ENCODE measurements around the gene PNMA8B. TPM values are rescaled to one million over a fixed set of nuclear protein-coding genes. Genes with fewer than 3 reads are reported as not detected.

PNMA8B gene
- not detected in 5 replicates for total RNA-seq (2022; extraction: Qiagen RNA extraction)

GRCh38 chr19:46495786-46496099 is at the start of gene PNMA8B:
TSS of gene PNMA8B (minus strand) at chr19:46495867. CDS start at chr19:46495465, 402 bp downstream.

GRCh38 chr19:46471116-46471733 is 24.4 kb downstream of the PNMA8B start, which contains the start of gene PNMA8A:
TSS of gene PNMA8A (minus strand) at chr19:46471563. CDS start at chr19:46471035, 528 bp downstream.

Other genes with a start within 250 kb of the PNMA8B start
- 0.05 to 0.12 TPM in 2 of 5 replicates, not detected in the others for gene HIF3A, start 198.8 kb downstream of the PNMA8B start, total RNA-seq (2022; extraction: Qiagen RNA extraction)
- 79.2 to 90.9 TPM (median 85.4 TPM) in 5 replicates for gene PPP5C, start 148.8 kb downstream of the PNMA8B start, total RNA-seq (2022; extraction: Qiagen RNA extraction)
- gene CCDC8, start 82.3 kb downstream of the PNMA8B start, total RNA-seq (2022; extraction: Qiagen RNA extraction), result not detected in 5 replicates
- gene PNMA8C, start 66.9 kb downstream of the PNMA8B start, total RNA-seq (2022; extraction: Qiagen RNA extraction), result not detected in 5 replicates
- 9.0 to 10.7 TPM (median 9.3 TPM) in 5 replicates for gene PNMA8A, start 24.3 kb downstream of the PNMA8B start, total RNA-seq (2022; extraction: Qiagen RNA extraction)
- gene CALM3, start 105.5 kb upstream of the PNMA8B start, total RNA-seq (2022; extraction: Qiagen RNA extraction), result 206 to 250 TPM (median 239 TPM) in 5 replicates
- gene PTGIR, start 129.2 kb upstream of the PNMA8B start, total RNA-seq (2022; extraction: Qiagen RNA extraction), result 0.06 to 0.10 TPM (median 0.06 TPM) in 3 of 5 replicates, not detected in the others
- not detected in 5 replicates for gene GNG8, start 140.3 kb upstream of the PNMA8B start, total RNA-seq (2022; extraction: Qiagen RNA extraction)
- gene DACT3, start 165.3 kb upstream of the PNMA8B start, total RNA-seq (2022; extraction: Qiagen RNA extraction), result 0.18 to 0.44 TPM (median 0.31 TPM) in 5 replicates
- 21.7 to 32.7 TPM (median 27.7 TPM) in 5 replicates for gene PRKD2, start 221.2 kb upstream of the PNMA8B start, total RNA-seq (2022; extraction: Qiagen RNA extraction)